HL-60 (cell line): Measurements from ENCODE around the gene SHROOM4.

ENCODE experiments used
- CTCF ChIP-seq: IDR thresholded peaks from one replicate; pipeline ENCODE4 v1.5.1; 2011; ENCODE audit warnings: low read length, control low read depth, inconsistent platforms; ENCODE audit not compliant: insufficient read depth
- POLR2AphosphoS5 ChIP-seq: IDR thresholded peaks from 2 replicates; pipeline ENCODE4 v1.6.1; 2012; ENCODE audit warnings: low read depth
- TF ChIP-seq, protein P1 (sequence below): IDR thresholded peaks from 2 replicates; pipeline ENCODE4 v1.6.1; 2012; ENCODE audit warnings: low read depth; ENCODE audit not compliant: insufficient replicate concordance

- TF ChIP-seq CTCF (no peak), POLR2AphosphoS5 (no peak)
- TF ChIP-seq, protein P1, sequence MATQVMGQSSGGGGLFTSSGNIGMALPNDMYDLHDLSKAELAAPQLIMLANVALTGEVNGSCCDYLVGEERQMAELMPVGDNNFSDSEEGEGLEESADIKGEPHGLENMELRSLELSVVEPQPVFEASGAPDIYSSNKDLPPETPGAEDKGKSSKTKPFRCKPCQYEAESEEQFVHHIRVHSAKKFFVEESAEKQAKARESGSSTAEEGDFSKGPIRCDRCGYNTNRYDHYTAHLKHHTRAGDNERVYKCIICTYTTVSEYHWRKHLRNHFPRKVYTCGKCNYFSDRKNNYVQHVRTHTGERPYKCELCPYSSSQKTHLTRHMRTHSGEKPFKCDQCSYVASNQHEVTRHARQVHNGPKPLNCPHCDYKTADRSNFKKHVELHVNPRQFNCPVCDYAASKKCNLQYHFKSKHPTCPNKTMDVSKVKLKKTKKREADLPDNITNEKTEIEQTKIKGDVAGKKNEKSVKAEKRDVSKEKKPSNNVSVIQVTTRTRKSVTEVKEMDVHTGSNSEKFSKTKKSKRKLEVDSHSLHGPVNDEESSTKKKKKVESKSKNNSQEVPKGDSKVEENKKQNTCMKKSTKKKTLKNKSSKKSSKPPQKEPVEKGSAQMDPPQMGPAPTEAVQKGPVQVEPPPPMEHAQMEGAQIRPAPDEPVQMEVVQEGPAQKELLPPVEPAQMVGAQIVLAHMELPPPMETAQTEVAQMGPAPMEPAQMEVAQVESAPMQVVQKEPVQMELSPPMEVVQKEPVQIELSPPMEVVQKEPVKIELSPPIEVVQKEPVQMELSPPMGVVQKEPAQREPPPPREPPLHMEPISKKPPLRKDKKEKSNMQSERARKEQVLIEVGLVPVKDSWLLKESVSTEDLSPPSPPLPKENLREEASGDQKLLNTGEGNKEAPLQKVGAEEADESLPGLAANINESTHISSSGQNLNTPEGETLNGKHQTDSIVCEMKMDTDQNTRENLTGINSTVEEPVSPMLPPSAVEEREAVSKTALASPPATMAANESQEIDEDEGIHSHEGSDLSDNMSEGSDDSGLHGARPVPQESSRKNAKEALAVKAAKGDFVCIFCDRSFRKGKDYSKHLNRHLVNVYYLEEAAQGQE: no peak
Measured at GRCh38 chrX:50596056-50596455, 217.9 kb downstream of the SHROOM4 start.
